GM19452 (cell line): Measurements from ENCODE around the gene EXOC3.
"Not testable (repeated sequence)": the region's sequence is repeated elsewhere in the genome, so short reads cannot be mapped to it uniquely, and the experiment has no call there.

Experiments used
- ATAC-seq: cut with Tn5 transposase; IDR thresholded peaks from one replicate; pipeline ENCODE4 v1.9.1; 2021; ENCODE audit not compliant: unreplicated experiment

Gene EXOC3

DNA sequence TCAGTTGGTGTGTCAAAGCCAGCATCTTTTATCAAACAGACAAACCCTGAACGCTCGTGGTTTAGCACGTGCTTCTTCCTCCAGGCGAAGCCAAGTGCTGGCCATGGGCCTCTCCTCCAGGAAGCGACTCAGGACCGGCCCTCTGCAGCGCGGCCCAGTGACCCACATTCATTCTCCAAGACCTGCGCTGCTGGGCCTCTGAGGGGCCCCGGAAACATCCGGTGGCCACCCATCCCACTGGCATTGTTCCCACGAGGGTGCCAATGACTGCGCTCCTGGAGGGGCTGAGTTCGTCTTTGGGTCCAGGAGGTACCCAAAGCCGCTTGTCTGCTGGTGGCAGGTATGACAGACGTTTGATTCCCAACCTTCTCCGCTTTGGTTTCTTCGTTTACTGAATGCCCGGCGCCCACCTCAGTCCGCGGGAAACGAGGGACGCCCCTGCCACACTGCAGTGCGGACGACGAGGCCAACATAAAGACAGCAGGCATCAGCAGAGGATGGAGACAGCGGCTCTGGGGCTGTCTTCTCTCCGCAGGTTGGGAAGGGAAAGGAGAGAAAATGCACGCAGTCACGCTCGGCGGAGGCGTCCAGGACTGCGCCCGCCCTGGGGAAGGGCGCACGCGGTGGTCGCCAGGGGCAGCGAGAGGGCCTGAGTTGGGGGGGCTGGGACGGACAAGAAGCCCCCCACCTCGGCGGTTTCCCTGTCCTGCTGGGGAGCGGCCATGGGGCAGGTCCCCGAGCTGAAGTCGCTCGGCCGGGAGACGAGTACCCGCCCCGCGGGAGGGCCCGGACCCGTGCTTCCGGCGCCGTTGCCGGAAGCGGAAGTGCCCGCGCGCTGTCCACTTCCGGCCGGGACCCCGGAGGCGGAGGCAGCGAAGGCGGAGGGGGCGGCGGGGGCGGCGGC, at the start of gene EXOC3:
EXOC3 (plus strand) TSS at position 842 of the 904 bp plus-strand sequence. CDS start 3,030 bp downstream, outside the sequence.
- peak; percentile 85 for ATAC-seq

DNA sequence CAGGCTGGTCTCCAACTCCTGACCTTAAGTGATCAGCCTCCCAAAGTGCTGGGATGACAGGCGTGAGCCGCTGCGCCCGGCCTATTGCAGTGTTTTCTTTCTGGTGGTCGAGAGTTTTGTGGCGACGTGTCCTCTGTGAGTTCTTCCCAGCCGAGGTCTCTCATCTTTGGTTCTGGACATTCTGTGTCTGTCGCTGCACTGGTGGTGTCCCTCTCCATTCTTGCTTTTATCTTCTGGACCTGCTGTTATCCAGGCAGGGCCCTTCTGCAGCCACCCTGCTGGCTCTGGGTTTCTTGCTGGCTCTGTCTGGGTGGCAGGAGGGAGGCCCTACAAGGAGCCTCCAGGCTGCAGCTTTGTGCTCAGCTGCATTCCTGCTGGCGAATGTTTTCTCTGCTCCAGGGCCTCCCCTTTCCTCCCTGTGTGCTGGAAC, 49.1 kb upstream of the EXOC3 start:
- no peak for ATAC-seq

DNA sequence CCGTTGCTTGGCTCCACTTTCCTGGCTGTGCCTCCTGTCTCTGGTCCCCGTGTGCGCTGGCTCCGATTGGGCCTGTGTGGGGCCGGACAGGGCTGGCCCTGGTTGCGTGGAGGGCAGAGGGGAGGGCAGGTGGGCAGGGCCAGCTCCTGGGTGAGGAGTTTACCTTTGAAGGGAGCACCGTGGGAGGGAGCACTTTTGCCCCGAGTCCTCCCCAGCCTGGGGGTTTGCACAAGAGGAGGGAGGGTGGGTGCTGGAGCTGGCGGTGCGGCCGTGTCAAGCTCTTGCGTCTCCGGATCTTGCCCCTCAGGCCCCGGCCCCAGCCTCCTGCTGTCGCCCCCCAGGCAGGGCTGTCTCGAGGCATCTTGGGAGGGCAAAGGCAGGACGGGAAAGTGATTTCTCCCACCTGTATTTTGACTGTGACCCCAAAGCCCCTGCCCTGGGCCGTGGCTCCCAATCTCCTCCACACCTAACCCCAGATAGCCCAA, 48.3 kb upstream of the EXOC3 start:
- no peak for ATAC-seq

DNA sequence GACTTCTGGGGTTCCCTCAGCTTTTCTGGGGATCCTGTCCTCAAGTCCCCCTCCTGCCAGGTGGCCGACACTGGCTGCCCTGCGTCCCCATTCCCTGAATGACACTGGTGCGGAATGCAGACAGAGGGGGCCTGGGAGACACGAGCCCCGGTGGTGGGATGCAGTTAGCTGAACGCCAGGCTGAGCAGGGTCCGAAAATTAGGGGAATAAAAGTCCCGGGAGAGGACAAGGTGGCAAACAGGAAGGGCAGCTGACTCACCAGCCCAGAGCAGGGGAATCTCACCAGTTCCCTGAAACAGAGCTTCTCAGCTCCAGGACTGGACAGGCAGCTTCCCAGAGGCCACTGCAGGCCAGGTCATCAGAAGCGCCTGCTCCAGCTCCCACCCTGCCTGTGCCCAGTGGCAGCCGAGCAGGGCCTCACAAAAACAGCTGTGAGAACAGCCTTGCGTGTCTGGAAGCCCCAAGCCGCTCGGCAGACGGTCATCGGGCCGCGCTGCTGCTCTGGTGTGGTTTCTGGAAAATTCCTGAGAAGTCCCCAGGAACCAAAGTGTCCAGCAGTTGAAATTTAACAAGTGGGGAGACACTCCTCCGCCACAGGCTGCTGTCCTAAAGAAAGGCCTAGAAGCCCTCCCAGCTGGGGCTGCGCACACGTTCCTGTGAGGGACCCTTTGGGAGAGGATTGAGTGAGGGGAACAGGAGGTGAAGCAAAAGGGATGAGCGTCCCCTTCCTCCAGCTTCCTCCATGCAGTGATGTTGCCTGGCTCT, 47.6 kb upstream of the EXOC3 start:
- ATAC-seq, result no peak

DNA sequence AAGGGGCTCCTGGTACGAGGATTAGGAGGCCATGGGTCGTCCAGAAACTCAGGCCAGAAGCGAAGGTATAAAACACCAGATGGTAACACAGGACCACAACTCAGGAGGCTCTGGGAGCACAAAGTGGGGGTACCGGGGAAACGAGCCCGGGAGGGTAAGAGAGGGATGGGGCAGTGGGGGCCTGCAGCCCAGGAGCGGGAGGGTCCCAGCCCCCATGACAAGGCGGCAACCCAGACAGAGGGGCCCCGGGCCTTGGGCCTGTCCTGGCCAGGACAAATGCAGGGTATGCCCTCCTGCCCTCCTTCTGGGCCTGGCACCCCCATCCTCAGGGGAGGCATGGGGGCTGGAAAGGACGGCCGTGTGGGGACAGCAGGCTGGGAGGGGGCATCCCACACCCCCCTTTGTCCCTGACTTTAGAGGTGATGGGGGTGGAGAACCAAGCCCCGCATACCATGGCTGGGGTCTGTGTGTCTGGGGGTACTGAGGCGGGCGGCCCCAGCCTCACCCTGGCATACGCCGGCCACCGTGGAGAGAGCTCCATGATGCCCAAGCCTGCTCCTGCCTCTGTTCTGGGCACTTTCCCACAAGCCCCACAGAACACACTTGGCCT, 47.0 kb upstream of the EXOC3 start:
- ATAC-seq, result no peak

DNA sequence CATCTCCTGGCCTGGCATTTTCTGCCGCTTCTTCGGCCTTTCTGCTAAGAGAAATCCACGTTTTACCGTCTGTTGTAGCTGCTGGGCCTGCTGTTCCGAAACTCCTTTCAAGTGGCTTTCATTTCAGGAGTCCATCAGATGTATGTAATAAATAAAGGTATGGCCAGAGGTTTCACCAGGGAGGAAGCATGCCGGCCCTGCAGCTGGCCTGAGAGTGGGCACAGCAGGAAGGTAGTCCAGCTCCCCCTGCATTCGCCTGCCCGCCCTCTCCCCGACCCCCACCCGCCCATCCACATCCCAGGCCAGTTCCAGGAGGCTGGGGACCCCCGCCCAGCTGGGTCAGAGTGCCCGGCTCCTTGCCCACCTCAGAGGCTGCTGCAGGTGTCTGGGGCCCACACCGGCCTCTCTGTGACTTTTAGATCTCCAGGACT, 46.4 kb upstream of the EXOC3 start:
- ATAC-seq, result no peak

DNA sequence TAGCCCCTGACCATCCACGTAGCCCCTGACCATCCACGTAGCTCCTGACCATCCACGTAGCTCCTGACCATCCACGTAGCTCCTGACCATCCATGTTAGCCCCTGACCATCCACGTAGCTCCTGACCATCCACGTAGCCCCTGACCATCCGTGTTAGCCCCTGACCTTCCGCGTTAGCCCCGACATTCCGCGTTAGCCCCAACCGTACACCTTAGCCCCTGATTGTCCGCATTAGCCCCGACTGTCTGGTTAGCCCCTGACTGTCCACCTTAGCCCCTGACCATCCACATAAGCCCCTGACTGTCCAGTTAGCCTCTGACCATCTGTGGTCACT, 44.9 kb upstream of the EXOC3 start:
- ATAC-seq, result not testable (repeated sequence)

DNA sequence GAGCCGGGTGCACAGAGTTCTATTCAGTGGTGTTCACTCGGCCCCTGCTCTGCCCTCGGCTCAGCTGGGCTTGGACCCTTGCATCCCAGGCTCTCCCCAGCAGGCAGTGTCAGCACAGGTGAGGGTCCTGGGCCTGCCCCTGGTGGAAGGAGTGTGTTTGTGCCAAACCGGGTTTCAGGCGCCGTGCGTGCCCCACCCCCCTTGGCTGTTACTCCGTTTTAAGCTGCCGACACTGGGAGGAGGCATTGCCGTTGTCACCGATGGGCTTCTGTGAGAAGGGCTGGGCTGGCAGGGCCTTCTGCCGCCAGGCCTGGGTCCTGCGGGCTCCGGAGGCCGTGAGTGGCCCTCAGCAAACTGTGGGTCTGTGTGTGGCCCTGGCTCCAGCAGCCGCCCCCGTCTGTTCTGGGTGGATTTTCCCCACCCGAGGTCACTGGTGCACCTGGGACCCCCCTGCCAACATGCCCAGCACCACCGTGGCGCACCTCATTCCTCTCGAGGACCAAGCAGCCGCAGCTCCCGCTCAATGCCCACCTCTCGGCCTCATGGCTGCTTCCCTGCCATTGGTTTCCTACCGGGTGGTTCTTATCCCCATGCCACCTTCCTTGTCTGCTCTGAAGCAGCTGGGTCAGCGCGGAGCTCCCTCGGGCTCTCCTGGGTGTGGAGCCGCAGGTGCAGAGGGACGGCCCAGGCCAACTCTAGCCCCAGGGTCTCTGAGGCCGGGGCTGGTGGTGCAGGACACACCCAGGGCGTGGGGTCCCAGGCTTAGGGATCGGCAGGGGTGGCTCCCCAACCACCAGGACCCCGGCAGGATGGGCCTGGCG, 44.3 kb upstream of the EXOC3 start:
- no peak for ATAC-seq

DNA sequence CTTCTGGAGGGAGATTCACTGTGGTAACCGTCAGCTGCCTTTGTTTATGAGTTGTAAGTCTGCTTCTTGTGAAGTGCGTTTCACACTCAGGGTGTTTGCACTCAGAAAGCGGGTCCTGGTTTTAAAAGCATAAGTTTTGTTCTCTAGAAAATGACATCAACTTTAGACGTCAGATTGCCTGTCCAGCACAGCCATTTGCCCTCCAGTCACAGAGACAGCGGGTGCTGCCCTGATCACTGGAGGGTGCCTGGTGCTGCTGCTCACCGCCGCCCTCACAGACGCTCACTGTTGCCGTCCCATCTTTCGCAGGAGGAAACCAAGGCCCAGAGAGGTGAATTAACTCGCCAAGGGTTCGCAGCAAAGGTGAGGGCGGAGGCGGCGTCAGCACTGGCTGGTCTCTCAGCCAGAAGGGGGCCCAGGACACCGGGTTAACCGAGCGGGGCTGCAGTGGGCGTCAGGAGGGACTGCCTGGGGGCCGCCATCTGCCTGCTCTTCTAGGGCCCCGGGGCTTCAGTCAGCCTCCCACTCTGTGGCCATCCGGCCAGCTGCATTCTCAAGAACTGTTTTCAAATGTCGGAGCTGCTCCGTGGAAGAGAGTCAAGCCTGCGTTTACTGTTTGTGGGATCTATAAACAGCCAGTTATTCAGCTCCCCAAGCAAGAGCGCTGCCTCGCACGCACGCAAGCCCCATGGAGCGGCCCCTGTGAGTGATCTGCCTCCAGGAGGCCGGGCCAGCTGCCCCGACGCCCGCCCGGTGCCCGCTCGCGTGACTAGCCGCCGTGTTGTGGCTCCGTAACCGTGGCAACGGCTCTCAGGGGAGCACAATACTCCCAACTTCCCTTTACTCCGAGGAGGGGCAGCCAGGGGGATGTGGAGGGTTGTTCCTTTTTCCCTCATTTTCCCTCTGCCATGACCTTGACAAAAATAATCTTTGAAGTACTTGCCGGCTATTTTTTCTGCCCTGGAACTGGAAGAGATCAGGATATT, 43.4 kb upstream of the EXOC3 start:
- peak; percentile 73 for ATAC-seq

DNA sequence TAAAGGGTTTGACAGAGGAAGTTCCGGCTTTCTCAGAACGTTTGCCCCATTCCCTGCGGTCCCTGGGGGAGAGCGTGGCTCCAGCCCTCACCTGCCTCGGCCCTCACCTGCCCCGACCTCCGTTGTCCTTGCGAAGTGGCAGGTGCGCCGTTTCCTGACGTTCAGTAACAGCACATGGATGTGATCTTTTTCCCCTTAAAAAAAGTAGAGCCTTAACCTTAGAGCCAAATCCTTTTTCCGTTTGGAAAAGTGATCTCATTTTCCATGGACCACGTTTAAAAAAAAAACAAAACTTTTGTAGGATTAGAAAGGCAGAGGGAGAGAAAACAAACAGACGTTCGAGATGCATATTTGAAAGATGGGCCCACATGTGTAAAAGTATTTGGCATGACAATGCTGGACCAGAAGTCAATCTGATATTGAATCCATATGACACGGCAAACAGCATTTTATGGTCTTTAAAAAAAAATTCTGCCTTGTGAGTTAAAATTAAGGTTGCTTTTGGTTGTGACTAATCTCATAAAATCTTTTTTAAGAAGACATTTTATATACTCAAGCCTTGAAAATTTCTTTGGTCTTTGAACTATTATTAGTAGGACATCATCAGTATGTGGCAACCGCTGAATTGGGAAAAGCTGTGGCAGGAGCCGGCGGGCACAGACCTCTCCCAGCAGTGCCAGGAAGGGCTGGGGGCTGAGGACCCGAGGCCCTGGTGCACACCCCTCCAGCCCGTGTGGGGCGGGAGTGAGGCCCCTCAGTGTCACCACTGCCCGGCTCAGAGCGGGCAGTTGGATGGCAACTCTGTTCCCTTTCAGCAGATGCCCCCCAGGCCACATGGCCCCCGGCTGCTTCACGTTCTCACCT, 42.5 kb upstream of the EXOC3 start:
- peak; percentile 32 for ATAC-seq

DNA sequence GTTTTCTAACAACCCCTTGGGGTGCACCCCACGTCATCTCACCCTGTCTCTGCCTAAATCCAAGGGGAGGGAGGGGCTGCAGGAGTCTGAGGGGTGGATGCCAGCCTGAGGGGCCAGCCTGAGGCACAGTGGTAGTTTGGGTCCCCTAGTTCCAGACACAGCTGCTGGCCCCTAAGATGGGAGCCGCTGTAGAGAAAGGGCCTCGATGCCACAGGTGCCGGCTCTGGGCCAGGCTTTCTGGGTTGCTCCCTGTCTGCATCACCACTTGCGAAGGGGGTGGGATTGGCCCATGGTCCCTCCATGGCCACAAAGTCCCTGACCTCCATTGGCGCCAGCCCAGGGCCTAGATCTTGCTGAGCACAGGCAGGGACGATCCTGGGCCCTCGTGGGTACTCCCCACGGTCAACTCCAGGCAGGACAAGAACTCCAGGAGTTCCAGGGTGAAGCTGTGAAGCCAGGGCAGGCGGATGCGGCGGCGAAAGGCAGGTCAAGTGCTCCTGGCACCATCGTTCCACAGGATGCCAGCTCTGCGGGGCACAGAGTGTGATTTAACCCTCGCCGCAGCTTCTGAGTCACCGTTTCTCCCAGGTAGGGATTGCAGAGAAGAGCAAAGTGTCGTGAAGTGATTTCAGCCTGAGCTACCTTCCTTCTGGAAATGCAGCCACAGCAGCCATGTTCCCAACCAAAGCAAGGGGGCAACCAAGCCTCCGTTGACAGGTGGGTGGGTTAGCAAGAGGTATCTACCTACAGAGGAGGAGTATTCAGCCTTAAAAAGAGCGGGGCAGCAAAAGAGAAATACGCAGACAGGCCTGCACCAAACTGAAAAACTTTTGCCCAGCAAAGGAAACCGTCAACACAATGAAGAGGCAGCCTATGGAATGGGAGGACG, 41.6 kb upstream of the EXOC3 start:
- ATAC-seq, result no peak

DNA sequence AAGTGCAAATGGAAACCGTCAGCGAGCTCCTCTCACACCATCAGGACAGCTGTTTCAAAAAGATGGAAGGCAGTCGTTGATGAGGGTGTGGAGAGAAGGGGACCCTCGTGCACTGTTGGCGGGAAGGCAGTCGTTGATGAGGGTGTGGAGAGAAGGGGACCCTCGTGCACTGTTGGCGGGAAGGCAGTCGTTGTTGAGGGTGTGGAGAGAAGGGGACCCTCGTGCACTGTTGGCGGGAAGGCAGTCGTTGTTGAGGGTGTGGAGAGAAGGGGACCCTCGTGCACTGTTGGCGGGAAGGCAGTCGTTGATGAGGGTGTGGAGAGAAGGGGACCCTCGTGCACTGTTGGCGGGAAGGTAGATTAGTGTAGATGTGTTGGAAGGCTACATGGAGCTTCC, 40.8 kb upstream of the EXOC3 start:
- not testable (repeated sequence) for ATAC-seq

DNA sequence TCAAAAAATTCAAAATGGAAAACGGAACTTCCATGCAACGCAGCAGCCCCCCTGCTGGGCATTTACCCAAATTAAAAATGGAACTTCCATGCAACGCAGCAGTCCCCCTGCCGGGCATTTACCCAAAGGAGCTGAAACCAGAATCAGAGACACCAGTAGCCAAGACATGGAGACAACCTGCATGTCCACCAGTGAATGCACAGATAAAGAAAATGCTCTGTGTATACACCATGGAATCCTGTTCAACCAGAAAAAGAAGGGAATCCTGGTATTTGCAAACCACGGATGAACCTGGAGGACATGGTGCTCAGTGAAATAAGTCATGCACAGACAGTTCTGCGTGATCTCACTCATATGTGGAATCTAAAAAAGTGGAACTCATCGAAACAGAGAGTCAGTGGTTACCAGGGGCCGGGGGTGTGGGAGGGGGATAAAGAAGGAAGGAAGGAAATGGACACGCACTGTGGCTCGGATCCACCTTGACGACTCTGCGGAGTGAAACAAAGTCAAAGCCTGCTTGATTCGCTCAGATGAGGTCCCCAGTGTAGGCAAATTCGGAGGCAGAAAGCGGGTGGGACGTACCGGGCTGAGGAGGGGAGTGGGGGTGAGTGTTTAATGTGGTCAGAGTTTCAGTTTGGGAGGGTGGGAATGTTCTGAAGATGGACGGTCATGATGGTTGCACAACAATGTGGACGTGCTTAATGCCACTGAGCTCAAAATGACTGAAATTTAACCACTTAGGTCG, 40.2 kb upstream of the EXOC3 start:
- peak; percentile 54 for ATAC-seq

DNA sequence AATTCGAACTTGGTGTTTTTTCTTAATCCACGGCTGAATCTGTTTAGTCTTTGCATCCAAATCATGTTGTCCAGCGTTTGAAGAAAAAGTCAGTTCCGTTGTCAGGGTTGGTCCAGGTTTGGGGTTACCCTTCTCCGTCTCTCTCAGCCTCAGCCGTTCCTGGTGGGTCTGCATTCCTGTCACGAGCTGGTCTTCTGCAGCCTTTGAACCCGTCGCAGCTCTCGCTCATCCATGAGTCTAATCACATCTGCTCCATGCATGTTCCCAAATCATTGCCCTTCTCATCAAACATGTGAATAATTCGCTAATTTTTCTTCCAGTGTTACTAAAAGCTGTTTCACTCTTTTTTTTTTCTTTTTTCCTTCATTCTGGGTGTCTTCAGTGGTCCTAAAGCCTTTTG, 39.0 kb upstream of the EXOC3 start:
- ATAC-seq, result no peak

DNA sequence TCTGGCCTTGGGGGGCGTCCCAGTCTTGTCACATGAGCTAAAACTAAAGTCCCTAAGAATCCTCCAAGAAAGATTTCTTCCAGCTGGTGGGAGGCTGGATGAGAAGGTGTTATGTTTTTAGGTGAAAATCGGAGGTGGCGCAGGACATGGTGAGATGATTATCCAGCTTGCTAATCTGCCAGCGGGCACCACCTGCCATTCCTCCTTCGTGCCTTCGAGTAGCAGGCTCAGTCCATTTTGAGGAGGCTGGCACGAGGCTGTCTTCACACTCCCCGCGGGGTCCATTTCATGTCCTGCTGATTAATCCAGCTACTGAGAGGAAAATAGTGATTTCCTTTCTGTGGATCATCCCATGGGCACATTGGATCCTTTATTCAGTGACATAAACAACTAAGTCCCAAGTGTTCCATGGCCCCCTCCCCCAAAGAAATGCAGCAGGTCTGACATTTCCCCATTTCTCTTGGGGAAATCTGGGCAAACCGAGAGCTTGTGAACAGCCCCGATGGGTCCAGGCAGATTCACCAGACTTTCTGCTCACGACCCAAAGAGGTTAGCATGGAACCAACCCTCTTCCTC, 38.2 kb upstream of the EXOC3 start:
- ATAC-seq, result no peak

DNA sequence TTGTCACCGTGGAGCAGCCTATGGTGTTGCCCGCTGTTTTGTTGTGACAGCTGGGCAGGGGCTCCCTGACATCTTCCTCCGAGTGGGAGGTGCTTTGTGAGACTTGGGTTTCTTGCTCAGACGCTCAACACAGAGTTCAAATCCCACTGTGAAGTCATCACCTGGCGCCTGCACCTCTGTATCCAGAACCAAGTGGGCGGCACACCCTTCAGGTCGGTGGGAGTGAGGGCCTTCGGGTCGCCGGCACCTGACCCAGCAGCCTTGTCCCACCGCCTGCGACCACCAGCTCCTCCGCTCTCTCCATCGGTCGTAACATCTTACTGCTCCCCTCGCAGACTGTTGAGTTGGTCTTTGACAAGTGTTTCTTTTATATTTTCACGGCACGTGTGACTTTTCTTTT, 37.6 kb upstream of the EXOC3 start:
- ATAC-seq, result no peak

DNA sequence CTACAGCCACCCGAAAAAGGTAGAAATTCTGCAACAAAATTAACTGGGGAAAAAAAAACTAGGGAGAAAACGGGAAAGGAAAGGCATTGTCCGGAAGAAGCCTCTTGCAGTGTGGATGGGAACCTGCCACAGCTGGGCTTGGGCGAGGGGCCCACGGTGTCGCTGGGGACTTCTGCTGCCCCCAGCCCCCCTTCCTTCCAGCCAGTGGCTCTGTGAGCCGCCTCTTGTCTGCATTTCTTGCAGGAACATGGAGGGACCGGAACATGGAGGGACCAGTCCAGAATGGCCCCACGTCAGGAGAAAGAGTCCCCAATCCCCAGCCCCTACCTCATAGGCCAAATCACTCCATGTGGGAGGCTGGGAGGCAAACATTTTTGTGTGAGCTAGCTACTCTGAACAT, 36.9 kb upstream of the EXOC3 start:
- ATAC-seq, result no peak
